Retinal pigment epithelial cell (primary cell): ENCODE results near the gene ARRB2.

Experiments used
- DNase-seq: peaks from one replicate; pipeline ENCODE4 v3.0.0-alpha.2; 2010; ENCODE audit warnings: low read depth
- H3K4me3 ChIP-seq: 2 replicates; pipeline ENCODE4 v1.5.1; 2011; ENCODE audit warnings: mild to moderate bottlenecking, low read length, control low read depth, moderate library complexity
- CTCF ChIP-seq: conservative IDR thresholded peaks from 2 replicates; pipeline ENCODE4 v1.5.1; 2011; ENCODE audit warnings: low read depth, low read length, control low read depth, inconsistent platforms

ARRB2 gene

GRCh38 chr17:4672751-4673150, 37.7 kb upstream of the ARRB2 start:
- no peak for DNase-seq
- TF ChIP-seq CTCF: no peak
- no peak overlapping the region for H3K4me3 ChIP-seq

GRCh38 chr17:4673169-4673568, 37.3 kb upstream of the ARRB2 start:
- DNase-seq: no peak
- TF ChIP-seq CTCF: no peak

GRCh38 chr17:4673986-4674684, 36.3 kb upstream of the ARRB2 start:
- H3K4me3 ChIP-seq: no peak overlapping the region
- TF ChIP-seq CTCF: no peak
- no peak for DNase-seq

More at GRCh38 chr17:4673169-4673568, 37.3 kb upstream of the ARRB2 start:
- no peak overlapping the region for H3K4me3 ChIP-seq

- no peak for TF ChIP-seq CTCF
- no peak for DNase-seq
Observed at GRCh38 chr17:4674685-4674998, 35.8 kb upstream of the ARRB2 start.

GRCh38 chr17:4675791-4676190, 34.6 kb upstream of the ARRB2 start:
- no peak for DNase-seq
- no peak for TF ChIP-seq CTCF
- H3K4me3 ChIP-seq: no peak overlapping the region

More at GRCh38 chr17:4674685-4674998, 35.8 kb upstream of the ARRB2 start:
- H3K4me3 ChIP-seq: no peak overlapping the region

GRCh38 chr17:4676791-4677190, 33.6 kb upstream of the ARRB2 start:
- DNase-seq: no peak
- no peak for TF ChIP-seq CTCF
- H3K4me3 ChIP-seq: no peak overlapping the region

- no peak for TF ChIP-seq CTCF
- H3K4me3 ChIP-seq: no peak overlapping the region
- DNase-seq: no peak
Observed at GRCh38 chr17:4678448-4679026, 31.9 kb upstream of the ARRB2 start.
